Endothelial cell of umbilical vein (primary cell): Measurements from ENCODE around the gene TUBGCP2. TPM values are rescaled to one million over a fixed set of nuclear protein-coding genes. Genes with fewer than 3 reads are reported as not detected.

Experiments used
- BruUV-seq: library from RNA; stranded (reverse); fragments of 400-500 nt; replicated peaks from 2 replicates; lab custom pipeline; 2021; lab: Mats Ljungman, UMichigan
- CTCF ChIA-PET: fragments of 300-600, 350-600 bp; sonication (Branson Sonifier 250); formaldehyde crosslinking; loops from one replicate; lab custom pipeline; 2021; ENCODE audit warnings: antibody characterized with exemption, inconsistent platforms; lab: Charles Lee
- POLR2A ChIA-PET: fragments of 300-600, 350-600 bp; sonication (Branson Sonifier 250); formaldehyde crosslinking; loops from one replicate; lab custom pipeline; 2021; ENCODE audit warnings: antibody characterized with exemption, inconsistent platforms; lab: Charles Lee
- DNase-seq: peaks from one replicate; pipeline ENCODE4 v3.0.0-alpha.2; 2011; ENCODE audit warnings: low read depth, low spot score
- FAIRE-seq: peaks from 2 replicates; lab custom pipeline; 2011; peaks lifted over from hg19 to GRCh38; lab: Jason Lieb, UNC
- H2AFZ ChIP-seq: 2 replicates; pipeline ENCODE4 v1.6.0; 2012; ENCODE audit warnings: low read depth, low read length, control low read depth, inconsistent platforms
- H3K27ac ChIP-seq: 2 replicates; pipeline ENCODE4 v1.5.1; 2011; ENCODE audit warnings: low read depth, mild to moderate bottlenecking, control low read depth, low read length, moderate library complexity; ENCODE audit not compliant: insufficient read depth
- H3K27me3 ChIP-seq, 2 experiments: 2 replicates each; pipeline versions ENCODE4 v1.6.0 to v1.6.1; 2011; ENCODE audit warnings: low read length in 2 of 2, mixed read lengths in 1 of 2; ENCODE audit not compliant: control insufficient read depth in 2 of 2, insufficient read depth in 2 of 2
- H3K36me3 ChIP-seq, 2 experiments: 2 replicates in 1 of 2; 3 replicates in 1 of 2; pipeline ENCODE4 v1.5.1; 2011; ENCODE audit warnings: low read length in 2 of 2, mild to moderate bottlenecking in 1 of 2, moderate library complexity in 1 of 2; ENCODE audit not compliant: control insufficient read depth in 2 of 2, insufficient read depth in 2 of 2; ENCODE audit errors: extremely low read depth in 1 of 2
- H3K4me1 ChIP-seq: 3 replicates; pipeline ENCODE4 v1.5.1; 2011; ENCODE audit warnings: mild to moderate bottlenecking, low read length; ENCODE audit not compliant: control insufficient read depth, insufficient read depth; ENCODE audit errors: extremely low read depth
- H3K4me2 ChIP-seq: 2 replicates; pipeline ENCODE4 v1.6.1; 2011; ENCODE audit warnings: low read length, control low read depth, mixed read lengths; ENCODE audit not compliant: insufficient read depth
- H3K4me3 ChIP-seq, 3 experiments: fragments of 200-600 bp in 1 of 3; sonication (generic), shearing (Covaris generic) in 1 of 3; replicated peaks in 1 of 3; 2 replicates each; pipeline ENCODE4 v1.5.1; 2011 to 2016; ENCODE audit warnings: control low read depth in 3 of 3, low read length in 3 of 3, mild to moderate bottlenecking in 2 of 3, inconsistent platforms in 1 of 3, low read depth in 1 of 3, moderate library complexity in 1 of 3; ENCODE audit not compliant: insufficient read depth in 1 of 3
- H3K79me2 ChIP-seq: 2 replicates; pipeline ENCODE4 v1.6.0; 2012; ENCODE audit warnings: low read length, inconsistent platforms; ENCODE audit not compliant: control insufficient read depth, insufficient read depth
- H3K9ac ChIP-seq: replicated peaks from 2 replicates; pipeline ENCODE3; 2011; ENCODE audit warnings: low read length, control low read depth; ENCODE audit not compliant: insufficient read depth; ENCODE audit errors: extremely low read depth
- H3K9me1 ChIP-seq: replicated peaks from 3 replicates; pipeline ENCODE4 v1.6.0; 2011; ENCODE audit warnings: mild to moderate bottlenecking, low read length; ENCODE audit not compliant: control insufficient read depth, insufficient read depth; ENCODE audit errors: extremely low read depth
- H3K9me3 ChIP-seq: replicated peaks from 2 replicates; pipeline ENCODE4 v1.5.1; 2012; ENCODE audit warnings: low read length, inconsistent platforms; ENCODE audit not compliant: control insufficient read depth, insufficient read depth
- H4K20me1 ChIP-seq: replicated peaks from 2 replicates; pipeline ENCODE3; 2011; ENCODE audit warnings: mild to moderate bottlenecking, low read length; ENCODE audit not compliant: control insufficient read depth, insufficient read depth; ENCODE audit errors: extremely low read depth
- CTCF ChIP-seq, 2 donors: IDR thresholded peaks; 1 replicate in 1 of 2; 2 replicates in 1 of 2; pipeline ENCODE4 v1.5.1; 2011; ENCODE audit warnings: low read length in 2 of 2, mild to moderate bottlenecking in 2 of 2, moderate library complexity in 2 of 2, control low read depth in 1 of 2, inconsistent platforms in 1 of 2, low read depth in 1 of 2; ENCODE audit not compliant: insufficient read depth in 1 of 2; ENCODE audit errors: extremely low read depth in 1 of 2
- FOS ChIP-seq: IDR thresholded peaks from 2 replicates; pipeline ENCODE4 v1.6.1; 2011; ENCODE audit warnings: mild to moderate bottlenecking, low read length, moderate library complexity, borderline replicate concordance; ENCODE audit not compliant: insufficient read depth
- JUN ChIP-seq: IDR thresholded peaks from 2 replicates; pipeline ENCODE4 v1.6.1; 2011; ENCODE audit warnings: borderline replicate concordance, low read depth; ENCODE audit not compliant: insufficient read length, insufficient read depth
- MAX ChIP-seq: IDR thresholded peaks from 2 replicates; pipeline ENCODE4 v1.6.1; 2011; ENCODE audit not compliant: insufficient read depth, insufficient read length
- MYC ChIP-seq: IDR thresholded peaks from one replicate; pipeline ENCODE4 v1.6.1; 2011; ENCODE audit warnings: mild to moderate bottlenecking, low read depth, low read length
- POLR2A ChIP-seq: IDR thresholded peaks from 2 replicates; pipeline ENCODE4 v1.6.1; 2012; ENCODE audit warnings: low read depth, mild to moderate bottlenecking, control low read depth, low read length
- POLR2AphosphoS5 ChIP-seq: IDR thresholded peaks from 2 replicates; pipeline ENCODE4 v1.6.1; 2012; ENCODE audit warnings: low read depth, mild to moderate bottlenecking, control low read depth, low read length, moderate library complexity; ENCODE audit not compliant: insufficient read depth
- dilution Hi-C: fragments of 300-500 bp; cut with MboI; formaldehyde crosslinking; loops from one replicate; pipeline ENCODE4 v1.15.0; 2019; ENCODE audit warnings: low sequenced_read_pairs; ENCODE audit not compliant: extremely low pct_ligation_motif_present
- intact Hi-C: fragments of 100-400 bp; cut with micrococcal nuclease; formaldehyde crosslinking; loops from one replicate; pipeline ENCODE4 v1.10.0; 2022
- polyA plus RNA-seq, 4 experiments: library from polyadenylated mRNA; depleted of rRNA in 3 of 4; stranded (reverse) in 3 of 4; unstranded in 1 of 4; fragments of >200 nt; gene quantifications; 2 replicates each; pipeline versions ENCODE4 v1.2.1 to v1.2.3, GENCODE V29; 2011 to 2012; ENCODE audit warnings: missing spikeins in 1 of 4
- total RNA-seq: library from RNA; stranded (reverse); gene quantifications from 2 replicates; pipeline ENCODE4 v1.2.3, GENCODE V29; 2021

The TUBGCP2 gene
- total and polyA plus RNA-seq, 2 donors (not counting 3 experiments of a cell fraction or from before 2014, with no cell fraction given), result 37.1 to 53.1 TPM

GRCh38 chr10:133299224-133299623 is 9.4 kb downstream of the TUBGCP2 start:
- H3K4me1 ChIP-seq, result no peaks in the 10 kb centered on the region
- H2AFZ ChIP-seq, result no peak overlapping the region
- H3K4me2 ChIP-seq, result no peak overlapping the region
- H4K20me1 ChIP-seq, result no peaks in the 10 kb centered on the region
- H3K27me3 ChIP-seq, result no peaks in the 10 kb centered on the region
- FAIRE-seq (no peak), DNase-seq (no peak)
- H3K27ac ChIP-seq, result no peak overlapping the region
- TF ChIP-seq FOS (no peak), JUN (no peak), MYC (no peak), POLR2AphosphoS5 (no peak), MAX (no peak), POLR2A (no peak), CTCF (IDR thresholded peaks at IDR 0.05; ENCODE audit: extremely low read depth in 1 of 2, insufficient read depth in 1 of 2, low read depth in 1 of 2, low read length in 2 of 2) (no peak)
- peaks cover 13% of the 10 kb centered on the region for H3K79me2 ChIP-seq
- no TSS peak for BruUV-seq
- H3K9ac ChIP-seq, result no peak overlapping the region
- H3K4me3 ChIP-seq, result no peak overlapping the region
- no peaks in the 10 kb centered on the region for H3K9me3 ChIP-seq
- ChIA-PET POLR2A (no interaction called here), CTCF (interaction anchor here (0.9 kb wide), 1 partner anchor 9 kb away, joined by 4 read pairs; no protein-coding TSS in a partner anchor)
- dilution Hi-C loops, result no loop called here
- peaks cover 6 to 45% of the 10 kb centered on the region in 2 experiments for H3K36me3 ChIP-seq
- no peaks in the 10 kb centered on the region for H3K9me1 ChIP-seq
- intact Hi-C loops, result no loop called here
